A673 (cell line): ENCODE measurements around the gene PRR20G. TPM values are rescaled to one million over a fixed set of nuclear protein-coding genes. Genes with fewer than 3 reads are reported as not detected.
A peak's percentile ranks its signal among the peaks of the same experiment; 100 is the strongest.

Experiments used
- Bru-seq: library from RNA; stranded (reverse); fragments of 400-500 nt; gene quantifications from one replicate; lab custom pipeline; 2021; lab: Mats Ljungman, UMichigan
- BruChase-seq, 2 experiments: library from RNA; stranded (reverse); fragments of 400-500 nt; gene quantifications; one replicate each; lab custom pipeline; 2021; lab: Mats Ljungman, UMichigan
- BruUV-seq: library from RNA; stranded (reverse); fragments of 400-500 nt; replicated peaks from 2 replicates; lab custom pipeline; 2021; lab: Mats Ljungman, UMichigan
- CTCF ChIA-PET: fragments of 300-600 bp; sonication (Branson Sonifier 250); formaldehyde crosslinking; loops from one replicate; lab custom pipeline; 2022; ENCODE audit warnings: antibody characterized with exemption; lab: Charles Lee
- POLR2A ChIA-PET: fragments of 300-600 bp; sonication (Branson Sonifier 250); formaldehyde crosslinking; loops from one replicate; lab custom pipeline; 2022; ENCODE audit warnings: antibody characterized with exemption; ENCODE audit not compliant: low non-redundant PET; lab: Charles Lee
- DNase-seq: peaks from one replicate; pipeline ENCODE4 v3.0.0-alpha.2; 2015; ENCODE audit warnings: low spot score
- H3K27ac ChIP-seq: fragments of 200-600 bp; sonication (generic); 2 replicates; pipeline ENCODE4 v1.5.1; 2016; ENCODE audit warnings: mixed run types, low read depth, mild to moderate bottlenecking, mixed read lengths, antibody characterized with exemption, low read length; ENCODE audit not compliant: poor library complexity, severe bottlenecking
- H3K27me3 ChIP-seq: fragments of 200-600 bp; sonication (generic); replicated peaks from 2 replicates; pipeline ENCODE4 v1.6.1; 2017; ENCODE audit warnings: mixed run types, low read depth, mild to moderate bottlenecking, mixed read lengths, antibody characterized with exemption, low read length; ENCODE audit not compliant: insufficient read depth, poor library complexity
- H3K36me3 ChIP-seq: fragments of 200-600 bp; sonication (generic); 2 replicates; pipeline ENCODE4 v1.6.1; 2016; ENCODE audit warnings: mixed run types, mild to moderate bottlenecking, mixed read lengths, antibody characterized with exemption, low read length; ENCODE audit not compliant: insufficient read depth, poor library complexity, severe bottlenecking
- H3K4me1 ChIP-seq: fragments of 200-600 bp; sonication (generic); 2 replicates; pipeline ENCODE4 v1.6.1; 2017; ENCODE audit warnings: mixed run types, mild to moderate bottlenecking, mixed read lengths, antibody characterized with exemption, low read length; ENCODE audit not compliant: insufficient read depth, poor library complexity, severe bottlenecking
- H3K4me3 ChIP-seq: fragments of 200-600 bp; sonication (generic); 2 replicates; pipeline ENCODE4 v1.5.1; 2016; ENCODE audit warnings: low read depth, mixed run types, mild to moderate bottlenecking, mixed read lengths, low read length; ENCODE audit not compliant: poor library complexity, severe bottlenecking
- H3K9me3 ChIP-seq: fragments of 200-600 bp; sonication (generic); 2 replicates; pipeline ENCODE4 v1.6.1; 2016; ENCODE audit warnings: mixed run types, low read depth, mild to moderate bottlenecking, mixed read lengths, antibody characterized with exemption, low read length; ENCODE audit not compliant: poor library complexity, severe bottlenecking
- EZH2 ChIP-seq: fragments of 200-600 bp; sonication (generic); IDR thresholded peaks from 2 replicates; pipeline ENCODE4 v1.6.1; 2017; ENCODE audit warnings: borderline replicate concordance, low read depth, mild to moderate bottlenecking, mixed read lengths, antibody characterized with exemption, low read length; ENCODE audit not compliant: poor library complexity, severe bottlenecking
- intact Hi-C: fragments of 100-400 bp; cut with micrococcal nuclease; formaldehyde crosslinking; loops from one replicate; pipeline ENCODE4 v1.10.0; 2022; ENCODE audit not compliant: unreplicated experiment
- long read RNA-seq: library from polyadenylated mRNA; stranded (forward); transcript quantifications from one replicate; pipeline ENCODE4 v2.0.0, GENCODE V29; 2022
- total RNA-seq: library from RNA; stranded (reverse); gene quantifications from 2 replicates; pipeline ENCODE4 v1.2.3, GENCODE V29; 2021
- TF ChIP-seq, protein P1 (sequence below): fragments of 300-800, 200-600 bp; sonication (generic); conservative IDR thresholded peaks from 2 replicates; pipeline ENCODE4 v1.5.1; 2017; ENCODE audit warnings: low read depth, mild to moderate bottlenecking, antibody characterized with exemption, low read length, moderate library complexity, mixed read lengths

PRR20G gene
- not detected in 2 replicates for total RNA-seq
- percentile 13 among the genes with signal in this experiment for Bru-seq, nascent RNA
- BruChase-seq, experiment 1, labeled RNA remaining after a 2-hour chase = percentile 18 among the genes with signal in this experiment
- BruChase-seq, experiment 2, labeled RNA remaining after a 6-hour chase = not detected
- long read RNA-seq = 0 reads

DNA sequence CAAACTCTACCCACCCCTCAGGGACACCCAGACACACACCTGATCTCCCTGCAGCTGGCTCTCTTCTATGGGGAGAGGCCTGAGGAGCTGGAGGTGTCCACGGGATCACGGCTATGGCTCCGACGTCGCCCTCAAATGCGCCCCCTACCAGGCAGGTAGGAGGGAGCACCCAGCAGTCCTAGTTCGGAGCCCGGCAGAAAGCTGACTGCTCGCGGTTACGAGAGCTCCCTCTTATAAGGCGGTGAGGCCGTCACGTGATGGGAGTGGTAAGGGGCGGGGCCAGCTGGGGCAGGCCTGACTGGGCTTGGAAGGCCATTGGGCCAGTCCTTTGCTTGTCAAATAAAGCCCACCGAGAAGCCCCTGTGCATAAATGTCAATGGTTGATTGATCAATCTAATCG lies at the start of gene PRR20G:
TSS of gene PRR20G (minus strand) at position 207 of the 400 bp plus-strand sequence. CDS start 681 bp downstream, outside the sequence.
- no peaks in the 10 kb centered on the region for H3K36me3 ChIP-seq
- H3K27ac ChIP-seq = no peak within 1 kb of the TSS
- CTCF ChIA-PET = interaction anchor here (0.6 kb wide), 1 partner anchor 574 kb away, joined by 11 read pairs; no protein-coding TSS in a partner anchor
- H3K4me3 ChIP-seq = no peak within 1 kb of the TSS
- H3K27me3 ChIP-seq = peaks cover 4% of the 10 kb centered on the region
- H3K9me3 ChIP-seq = no peaks in the 10 kb centered on the region
- peak; percentile 5 for DNase-seq
- H3K4me1 ChIP-seq = no peaks in the 10 kb centered on the region
- no TSS peak for BruUV-seq
- POLR2A ChIA-PET = no interaction called here
- intact Hi-C loops = no loop called here
- TF ChIP-seq, protein P1, sequence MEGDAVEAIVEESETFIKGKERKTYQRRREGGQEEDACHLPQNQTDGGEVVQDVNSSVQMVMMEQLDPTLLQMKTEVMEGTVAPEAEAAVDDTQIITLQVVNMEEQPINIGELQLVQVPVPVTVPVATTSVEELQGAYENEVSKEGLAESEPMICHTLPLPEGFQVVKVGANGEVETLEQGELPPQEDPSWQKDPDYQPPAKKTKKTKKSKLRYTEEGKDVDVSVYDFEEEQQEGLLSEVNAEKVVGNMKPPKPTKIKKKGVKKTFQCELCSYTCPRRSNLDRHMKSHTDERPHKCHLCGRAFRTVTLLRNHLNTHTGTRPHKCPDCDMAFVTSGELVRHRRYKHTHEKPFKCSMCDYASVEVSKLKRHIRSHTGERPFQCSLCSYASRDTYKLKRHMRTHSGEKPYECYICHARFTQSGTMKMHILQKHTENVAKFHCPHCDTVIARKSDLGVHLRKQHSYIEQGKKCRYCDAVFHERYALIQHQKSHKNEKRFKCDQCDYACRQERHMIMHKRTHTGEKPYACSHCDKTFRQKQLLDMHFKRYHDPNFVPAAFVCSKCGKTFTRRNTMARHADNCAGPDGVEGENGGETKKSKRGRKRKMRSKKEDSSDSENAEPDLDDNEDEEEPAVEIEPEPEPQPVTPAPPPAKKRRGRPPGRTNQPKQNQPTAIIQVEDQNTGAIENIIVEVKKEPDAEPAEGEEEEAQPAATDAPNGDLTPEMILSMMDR = no peak

DNA sequence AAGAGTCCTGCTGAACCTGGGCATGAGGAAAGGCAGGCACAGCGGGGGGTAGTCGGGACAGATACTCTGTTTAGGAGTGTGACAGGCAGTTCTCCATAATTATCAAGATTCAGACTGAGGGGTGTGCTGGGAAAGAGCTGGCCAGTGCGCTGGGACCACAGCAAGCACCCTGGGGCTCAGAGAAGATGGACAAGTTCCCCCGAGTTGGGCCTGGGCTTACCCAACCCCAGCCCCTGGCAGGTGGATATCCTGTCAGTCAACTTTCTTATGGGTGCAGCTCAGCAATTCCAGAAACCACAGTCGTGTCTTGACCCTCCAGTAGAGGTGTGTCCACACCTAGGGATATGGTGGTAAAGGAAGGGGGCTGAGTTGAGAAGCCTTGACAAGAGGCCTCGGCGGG lies 49.2 kb upstream of the PRR20G start:
- intact Hi-C loops = no loop called here
- no peak for TF ChIP-seq EZH2
- TF ChIP-seq, protein P1 = no peak
- CTCF ChIA-PET = no interaction called here
- no peak overlapping the region for H3K27ac ChIP-seq
- POLR2A ChIA-PET = no interaction called here
- H3K36me3 ChIP-seq = no peaks in the 10 kb centered on the region
- BruUV-seq = no TSS peak
- H3K4me1 ChIP-seq = no peaks in the 10 kb centered on the region
- no peak for DNase-seq
- peaks cover 9% of the 10 kb centered on the region for H3K9me3 ChIP-seq
- H3K4me3 ChIP-seq = no peak overlapping the region
- peaks cover 13% of the 10 kb centered on the region for H3K27me3 ChIP-seq

DNA sequence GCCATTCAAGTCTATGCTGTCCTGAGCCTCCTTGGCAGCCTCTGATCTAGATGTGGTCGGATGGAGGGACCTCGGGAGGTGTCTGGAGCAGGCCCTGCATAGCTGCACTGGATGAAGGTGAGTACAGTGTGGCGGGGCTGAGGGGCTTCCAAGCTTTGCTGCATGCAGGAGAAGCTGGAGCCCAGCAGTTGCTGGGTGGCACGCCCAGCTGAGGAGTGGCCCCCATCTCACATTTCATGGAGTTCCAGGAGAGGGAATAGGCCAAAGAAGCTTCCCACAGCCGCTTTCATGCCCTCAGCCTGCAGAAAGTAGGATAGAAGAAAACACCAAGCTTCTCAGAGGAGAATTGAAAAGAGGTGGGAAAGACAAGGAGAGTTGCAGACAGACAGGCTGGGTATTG lies 48.3 kb upstream of the PRR20G start:
- Histone ChIP-seq H3K27ac (no peak overlapping the region), H3K4me3 (no peak overlapping the region), H3K36me3 (no peaks in the 10 kb centered on the region), H3K27me3 (peaks cover 13% of the 10 kb centered on the region), H3K4me1 (no peaks in the 10 kb centered on the region), H3K9me3 (peaks cover 9% of the 10 kb centered on the region)
- CTCF ChIA-PET = no interaction called here
- intact Hi-C loops = no loop called here
- TF ChIP-seq, protein P1 = no peak
- TF ChIP-seq EZH2 = no peak
- no peak for DNase-seq
- POLR2A ChIA-PET = interaction anchor here (0.6 kb wide), 1 partner anchor 435 kb away, joined by 8 read pairs; no protein-coding TSS in a partner anchor
- BruUV-seq = no TSS peak
